ENCODE measurements around the gene CLK1.
"Not testable (repeated sequence)": the region's sequence is repeated elsewhere in the genome, so short reads cannot be mapped to it uniquely, and the experiment has no call there.

CLK1 gene

GRCh38 chr2:200864176-200865034 is at the start of gene CLK1:
CLK1 (minus strand) TSS chr2:200864658; CDS start chr2:200861862, 2,796 bp downstream.
- peaks cover 2% of the 10 kb centered on the region for H3K4me1 ChIP-seq (ENCODE audit: control insufficient read depth, insufficient read depth, low read length)
- peak within 1 kb of the TSS; percentile 99 for H3K4me3 ChIP-seq (ENCODE audit: low read depth, low read length)
- peak within 1 kb of the TSS; percentile 87 for H3K9ac ChIP-seq (ENCODE audit: low read depth, low read length)
- no peaks in the 10 kb centered on the region for H3K27me3 ChIP-seq (ENCODE audit: control insufficient read depth, insufficient read depth, low read length)
- H3K36me3 ChIP-seq (ENCODE audit: control insufficient read depth, insufficient read depth, low read length): peaks cover 8% of the 10 kb centered on the region
- no peaks in the 10 kb centered on the region for H3K9me3 ChIP-seq (ENCODE audit: control insufficient read depth, insufficient read depth, low read length)

- H3K9me3 ChIP-seq (ENCODE audit: control insufficient read depth, insufficient read depth, low read length): no peaks in the 10 kb centered on the region
- no peak overlapping the region for H3K4me3 ChIP-seq (ENCODE audit: low read depth, low read length)
- H3K4me1 ChIP-seq (ENCODE audit: control insufficient read depth, insufficient read depth, low read length): no peaks in the 10 kb centered on the region
- H3K27me3 ChIP-seq (ENCODE audit: control insufficient read depth, insufficient read depth, low read length): no peaks in the 10 kb centered on the region
- H3K36me3 ChIP-seq (ENCODE audit: control insufficient read depth, insufficient read depth, low read length): peaks cover 22% of the 10 kb centered on the region
- H3K9ac ChIP-seq (ENCODE audit: low read depth, low read length): no peak overlapping the region
Measured at GRCh38 chr2:200913654-200914053, 49.2 kb upstream of the CLK1 start.

GRCh38 chr2:200909958-200910357 is 45.5 kb upstream of the CLK1 start:
- no peak overlapping the region for H3K9ac ChIP-seq (ENCODE audit: low read depth, low read length)
- H3K36me3 ChIP-seq (ENCODE audit: control insufficient read depth, insufficient read depth, low read length): peaks cover 16% of the 10 kb centered on the region
- H3K9me3 ChIP-seq (ENCODE audit: control insufficient read depth, insufficient read depth, low read length): no peaks in the 10 kb centered on the region
- no peaks in the 10 kb centered on the region for H3K27me3 ChIP-seq (ENCODE audit: control insufficient read depth, insufficient read depth, low read length)
- H3K4me1 ChIP-seq (ENCODE audit: control insufficient read depth, insufficient read depth, low read length): no peaks in the 10 kb centered on the region
- H3K4me3 ChIP-seq (ENCODE audit: low read depth, low read length): no peak overlapping the region

- H3K4me3 ChIP-seq (ENCODE audit: low read depth, low read length): no peak overlapping the region
- no peaks in the 10 kb centered on the region for H3K27me3 ChIP-seq (ENCODE audit: control insufficient read depth, insufficient read depth, low read length)
- H3K9me3 ChIP-seq (ENCODE audit: control insufficient read depth, insufficient read depth, low read length): no peaks in the 10 kb centered on the region
- no peaks in the 10 kb centered on the region for H3K4me1 ChIP-seq (ENCODE audit: control insufficient read depth, insufficient read depth, low read length)
- no peak overlapping the region for H3K9ac ChIP-seq (ENCODE audit: low read depth, low read length)
- H3K36me3 ChIP-seq (ENCODE audit: control insufficient read depth, insufficient read depth, low read length): peaks cover 7% of the 10 kb centered on the region
Measured at GRCh38 chr2:200905618-200906296, 41.3 kb upstream of the CLK1 start.

GRCh38 chr2:200901459-200902072 is 37.1 kb upstream of the CLK1 start:
- H3K9me3 ChIP-seq (ENCODE audit: control insufficient read depth, insufficient read depth, low read length): no peaks in the 10 kb centered on the region
- H3K36me3 ChIP-seq (ENCODE audit: control insufficient read depth, insufficient read depth, low read length): peaks cover 21% of the 10 kb centered on the region
- no peaks in the 10 kb centered on the region for H3K27me3 ChIP-seq (ENCODE audit: control insufficient read depth, insufficient read depth, low read length)

GRCh38 chr2:200899482-200899881 is 35.0 kb upstream of the CLK1 start:
- no peak overlapping the region for H3K4me3 ChIP-seq (ENCODE audit: low read depth, low read length)
- H3K4me1 ChIP-seq (ENCODE audit: control insufficient read depth, insufficient read depth, low read length): no peaks in the 10 kb centered on the region
- H3K9ac ChIP-seq (ENCODE audit: low read depth, low read length): no peak overlapping the region
- peaks cover 20% of the 10 kb centered on the region for H3K36me3 ChIP-seq (ENCODE audit: control insufficient read depth, insufficient read depth, low read length)
- H3K27me3 ChIP-seq (ENCODE audit: control insufficient read depth, insufficient read depth, low read length): no peaks in the 10 kb centered on the region
- no peaks in the 10 kb centered on the region for H3K9me3 ChIP-seq (ENCODE audit: control insufficient read depth, insufficient read depth, low read length)

More at GRCh38 chr2:200901459-200902072, 37.1 kb upstream of the CLK1 start:
- Histone ChIP-seq H3K9ac (ENCODE audit: low read depth, low read length) (no peak overlapping the region), H3K4me3 (ENCODE audit: low read depth, low read length) (no peak overlapping the region), H3K4me1 (ENCODE audit: control insufficient read depth, insufficient read depth, low read length) (no peaks in the 10 kb centered on the region)

GRCh38 chr2:200888704-200889625 is 24.5 kb upstream of the CLK1 start, which contains the start of the genes NIF3L1 and PPIL3:
NIF3L1 (plus strand) TSS chr2:200889371; CDS start chr2:200891944, 2,573 bp downstream.
PPIL3 (minus strand) TSS chr2:200889077; CDS start chr2:200887615, 1,462 bp downstream.
- H3K9me3 ChIP-seq (ENCODE audit: control insufficient read depth, insufficient read depth, low read length): no peaks in the 10 kb centered on the region
- H3K27me3 ChIP-seq (ENCODE audit: control insufficient read depth, insufficient read depth, low read length): no peaks in the 10 kb centered on the region
- H3K4me3 ChIP-seq (ENCODE audit: low read depth, low read length): peak within 1 kb of the TSS; percentile 96
- H3K4me1 ChIP-seq (ENCODE audit: control insufficient read depth, insufficient read depth, low read length): peaks cover 5% of the 10 kb centered on the region
- H3K9ac ChIP-seq (ENCODE audit: low read depth, low read length): peak within 1 kb of the TSS; percentile 98
- H3K36me3 ChIP-seq (ENCODE audit: control insufficient read depth, insufficient read depth, low read length): peaks cover 9% of the 10 kb centered on the region

GRCh38 chr2:200881715-200882249 is 17.3 kb upstream of the CLK1 start:
- peaks cover 15% of the 10 kb centered on the region for H3K36me3 ChIP-seq (ENCODE audit: control insufficient read depth, insufficient read depth, low read length)
- not testable (repeated sequence) for H3K4me3 ChIP-seq (ENCODE audit: low read depth, low read length)

GRCh38 chr2:200878289-200878880 is 13.9 kb upstream of the CLK1 start:
- Histone ChIP-seq H3K27me3 (ENCODE audit: control insufficient read depth, insufficient read depth, low read length) (no peaks in the 10 kb centered on the region), H3K36me3 (ENCODE audit: control insufficient read depth, insufficient read depth, low read length) (peaks cover 7% of the 10 kb centered on the region)

More at GRCh38 chr2:200881715-200882249, 17.3 kb upstream of the CLK1 start:
- not testable (repeated sequence) for H3K27me3 ChIP-seq (ENCODE audit: control insufficient read depth, insufficient read depth, low read length); H3K4me1 ChIP-seq (ENCODE audit: control insufficient read depth, insufficient read depth, low read length); H3K9ac ChIP-seq (ENCODE audit: low read depth, low read length); H3K9me3 ChIP-seq (ENCODE audit: control insufficient read depth, insufficient read depth, low read length)

GRCh38 chr2:200877443-200877842 is 13.0 kb upstream of the CLK1 start:
- no peak overlapping the region for H3K4me3 ChIP-seq (ENCODE audit: low read depth, low read length)
- no peaks in the 10 kb centered on the region for H3K4me1 ChIP-seq (ENCODE audit: control insufficient read depth, insufficient read depth, low read length)
- no peak overlapping the region for H3K9ac ChIP-seq (ENCODE audit: low read depth, low read length)
- H3K27me3 ChIP-seq (ENCODE audit: control insufficient read depth, insufficient read depth, low read length): no peaks in the 10 kb centered on the region
- H3K36me3 ChIP-seq (ENCODE audit: control insufficient read depth, insufficient read depth, low read length): peaks cover 7% of the 10 kb centered on the region
- H3K9me3 ChIP-seq (ENCODE audit: control insufficient read depth, insufficient read depth, low read length): no peaks in the 10 kb centered on the region

More at GRCh38 chr2:200878289-200878880, 13.9 kb upstream of the CLK1 start:
- H3K4me3 ChIP-seq (ENCODE audit: low read depth, low read length): no peak overlapping the region
- H3K9ac ChIP-seq (ENCODE audit: low read depth, low read length): no peak overlapping the region
- H3K4me1 ChIP-seq (ENCODE audit: control insufficient read depth, insufficient read depth, low read length): no peaks in the 10 kb centered on the region
- H3K9me3 ChIP-seq (ENCODE audit: control insufficient read depth, insufficient read depth, low read length): no peaks in the 10 kb centered on the region
